ENCODE data around the gene SLC35F4.

The SLC35F4 gene

GRCh38 chr14:57671021-57671420 lies 194.9 kb downstream of the SLC35F4 start:
- Mint-ChIP-seq H3K4me1 (no peaks in the 10 kb centered on the region), H3K27ac (no peak overlapping the region), H3K4me3 (no peak overlapping the region), H3K36me3 (no peaks in the 10 kb centered on the region), H3K9me3 (peaks cover 10% of the 10 kb centered on the region), H3K27me3 (no peaks in the 10 kb centered on the region)

GRCh38 chr14:57660208-57660607 lies 205.7 kb downstream of the SLC35F4 start:
- Mint-ChIP-seq H3K36me3 (no peaks in the 10 kb centered on the region), H3K9me3 (peaks cover 1% of the 10 kb centered on the region), H3K4me1 (no peaks in the 10 kb centered on the region), H3K27me3 (peaks cover 3% of the 10 kb centered on the region), H3K4me3 (no peak overlapping the region), H3K27ac (no peak overlapping the region)

- no peaks in the 10 kb centered on the region for H3K9me3 Mint-ChIP-seq
Observed at GRCh38 chr14:57659052-57659451, 206.8 kb downstream of the SLC35F4 start.

GRCh38 chr14:57657487-57657886 lies 208.4 kb downstream of the SLC35F4 start:
- no peaks in the 10 kb centered on the region for H3K36me3 Mint-ChIP-seq
- H3K27me3 Mint-ChIP-seq, result peaks cover 3% of the 10 kb centered on the region
- no peaks in the 10 kb centered on the region for H3K9me3 Mint-ChIP-seq
- H3K4me3 Mint-ChIP-seq, result no peak overlapping the region
- no peak overlapping the region for H3K27ac Mint-ChIP-seq
- no peaks in the 10 kb centered on the region for H3K4me1 Mint-ChIP-seq

More at GRCh38 chr14:57659052-57659451, 206.8 kb downstream of the SLC35F4 start:
- Mint-ChIP-seq H3K27ac (no peak overlapping the region), H3K4me3 (no peak overlapping the region), H3K27me3 (peaks cover 3% of the 10 kb centered on the region), H3K4me1 (no peaks in the 10 kb centered on the region), H3K36me3 (no peaks in the 10 kb centered on the region)

- Mint-ChIP-seq H3K9me3 (no peaks in the 10 kb centered on the region), H3K27me3 (peaks cover 3% of the 10 kb centered on the region)
Observed at GRCh38 chr14:57656853-57657252, 209.0 kb downstream of the SLC35F4 start.

GRCh38 chr14:57652769-57653168 lies 213.1 kb downstream of the SLC35F4 start:
- H3K27ac Mint-ChIP-seq, result no peak overlapping the region
- no peaks in the 10 kb centered on the region for H3K4me1 Mint-ChIP-seq
- H3K27me3 Mint-ChIP-seq, result peaks cover 3% of the 10 kb centered on the region
- no peak overlapping the region for H3K4me3 Mint-ChIP-seq
- peaks cover 3% of the 10 kb centered on the region for H3K9me3 Mint-ChIP-seq
- no peaks in the 10 kb centered on the region for H3K36me3 Mint-ChIP-seq

More at GRCh38 chr14:57656853-57657252, 209.0 kb downstream of the SLC35F4 start:
- H3K27ac Mint-ChIP-seq, result no peak overlapping the region
- H3K36me3 Mint-ChIP-seq, result no peaks in the 10 kb centered on the region
- no peaks in the 10 kb centered on the region for H3K4me1 Mint-ChIP-seq
- no peak overlapping the region for H3K4me3 Mint-ChIP-seq

GRCh38 chr14:57641776-57642175 lies 224.1 kb downstream of the SLC35F4 start:
- H3K4me3 Mint-ChIP-seq, result no peak overlapping the region
- no peaks in the 10 kb centered on the region for H3K36me3 Mint-ChIP-seq
- H3K27me3 Mint-ChIP-seq, result no peaks in the 10 kb centered on the region
- H3K27ac Mint-ChIP-seq, result no peak overlapping the region
- H3K4me1 Mint-ChIP-seq, result no peaks in the 10 kb centered on the region
- peaks cover 7% of the 10 kb centered on the region for H3K9me3 Mint-ChIP-seq

- H3K27me3 Mint-ChIP-seq, result no peaks in the 10 kb centered on the region
- H3K4me1 Mint-ChIP-seq, result no peaks in the 10 kb centered on the region
- no peak overlapping the region for H3K4me3 Mint-ChIP-seq
- no peaks in the 10 kb centered on the region for H3K36me3 Mint-ChIP-seq
- no peaks in the 10 kb centered on the region for H3K9me3 Mint-ChIP-seq
- H3K27ac Mint-ChIP-seq, result no peak overlapping the region
Observed at GRCh38 chr14:57640036-57640435, 225.9 kb downstream of the SLC35F4 start.

GRCh38 chr14:57637901-57638300 lies 228.0 kb downstream of the SLC35F4 start:
- peaks cover 2% of the 10 kb centered on the region for H3K27me3 Mint-ChIP-seq
- H3K4me3 Mint-ChIP-seq, result no peak overlapping the region
- H3K36me3 Mint-ChIP-seq, result no peaks in the 10 kb centered on the region
- no peak overlapping the region for H3K27ac Mint-ChIP-seq
- H3K4me1 Mint-ChIP-seq, result no peaks in the 10 kb centered on the region
- no peaks in the 10 kb centered on the region for H3K9me3 Mint-ChIP-seq

- H3K4me1 Mint-ChIP-seq, result no peaks in the 10 kb centered on the region
- no peaks in the 10 kb centered on the region for H3K36me3 Mint-ChIP-seq
- peaks cover 2% of the 10 kb centered on the region for H3K27me3 Mint-ChIP-seq
- peaks cover 6% of the 10 kb centered on the region for H3K9me3 Mint-ChIP-seq
- no peak overlapping the region for H3K27ac Mint-ChIP-seq
- H3K4me3 Mint-ChIP-seq, result no peak overlapping the region
Observed at GRCh38 chr14:57634335-57634734, 231.6 kb downstream of the SLC35F4 start.

GRCh38 chr14:57632649-57633048 lies 233.2 kb downstream of the SLC35F4 start:
- H3K4me3 Mint-ChIP-seq, result no peak overlapping the region
- no peaks in the 10 kb centered on the region for H3K4me1 Mint-ChIP-seq
- H3K36me3 Mint-ChIP-seq, result no peaks in the 10 kb centered on the region
- peaks cover 6% of the 10 kb centered on the region for H3K9me3 Mint-ChIP-seq
- H3K27ac Mint-ChIP-seq, result no peak overlapping the region
- peaks cover 2% of the 10 kb centered on the region for H3K27me3 Mint-ChIP-seq

- Mint-ChIP-seq H3K9me3 (peaks cover 3% of the 10 kb centered on the region), H3K4me3 (no peak overlapping the region), H3K36me3 (no peaks in the 10 kb centered on the region), H3K27ac (no peak overlapping the region), H3K4me1 (no peaks in the 10 kb centered on the region), H3K27me3 (peaks cover 4% of the 10 kb centered on the region)
Observed at GRCh38 chr14:57617510-57617909, 248.4 kb downstream of the SLC35F4 start.

- Mint-ChIP-seq H3K4me3 (no peak overlapping the region), H3K27ac (no peak overlapping the region), H3K27me3 (peaks cover 7% of the 10 kb centered on the region), H3K36me3 (no peaks in the 10 kb centered on the region), H3K4me1 (no peaks in the 10 kb centered on the region), H3K9me3 (no peaks in the 10 kb centered on the region)
Observed at GRCh38 chr14:57612946-57613345, 252.9 kb downstream of the SLC35F4 start.

- Mint-ChIP-seq H3K27me3 (peaks cover 4% of the 10 kb centered on the region), H3K9me3 (no peaks in the 10 kb centered on the region), H3K27ac (no peak overlapping the region), H3K4me1 (no peaks in the 10 kb centered on the region), H3K36me3 (no peaks in the 10 kb centered on the region), H3K4me3 (no peak overlapping the region)
Observed at GRCh38 chr14:57611555-57612075, 254.3 kb downstream of the SLC35F4 start.

- no peaks in the 10 kb centered on the region for H3K4me1 Mint-ChIP-seq
- H3K36me3 Mint-ChIP-seq, result no peaks in the 10 kb centered on the region
- no peak overlapping the region for H3K4me3 Mint-ChIP-seq
- H3K9me3 Mint-ChIP-seq, result no peaks in the 10 kb centered on the region
- H3K27me3 Mint-ChIP-seq, result peaks cover 3% of the 10 kb centered on the region
- no peak overlapping the region for H3K27ac Mint-ChIP-seq
Observed at GRCh38 chr14:57610631-57611030, 255.3 kb downstream of the SLC35F4 start.

GRCh38 chr14:57609192-57610075 lies 256.5 kb downstream of the SLC35F4 start:
- Mint-ChIP-seq H3K4me1 (no peaks in the 10 kb centered on the region), H3K4me3 (no peak overlapping the region), H3K27ac (no peak overlapping the region), H3K27me3 (peaks cover 3% of the 10 kb centered on the region), H3K36me3 (no peaks in the 10 kb centered on the region), H3K9me3 (no peaks in the 10 kb centered on the region)
